HepG2 (cell line): ENCODE results near the gene CAMTA1. TPM values are rescaled to one million over a fixed set of nuclear protein-coding genes. Genes with fewer than 3 reads are reported as not detected.
A peak's percentile ranks its signal among the peaks of the same experiment; 100 is the strongest.

Experiments used
- ADNP ChIP-seq: sonication (generic); formaldehyde crosslinking; IDR thresholded peaks from 2 replicates; pipeline ENCODE4 v1.4.0; 2020; ENCODE audit warnings: missing genetic modification reagents
- EED ChIP-seq: sonication (generic); formaldehyde crosslinking; IDR thresholded peaks from 2 replicates; pipeline ENCODE4 v1.5.0; 2020; ENCODE audit warnings: mild to moderate bottlenecking, missing genetic modification reagents
- FUBP1 ChIP-seq: sonication (generic); formaldehyde crosslinking; IDR thresholded peaks from 2 replicates; pipeline ENCODE4 v1.5.1; 2020; ENCODE audit warnings: missing genetic modification reagents, mild to moderate bottlenecking, borderline replicate concordance
- GTF2F1 ChIP-seq: fragments of 150-350 bp; IDR thresholded peaks from 2 replicates; pipeline ENCODE4 v1.6.1; 2014; ENCODE audit warnings: low read length
- JUNB ChIP-seq: sonication (generic); formaldehyde crosslinking; IDR thresholded peaks from 2 replicates; pipeline ENCODE4 v1.8.0; 2022; ENCODE audit warnings: missing genetic modification reagents, mild to moderate bottlenecking, borderline replicate concordance
- MYNN ChIP-seq: sonication (generic); formaldehyde crosslinking; IDR thresholded peaks from 2 replicates; pipeline ENCODE4 v1.4.0; 2020; ENCODE audit warnings: mild to moderate bottlenecking, low read depth, missing genetic modification reagents
- RAD21 ChIP-seq: fragments of 450-650 bp; formaldehyde crosslinking; IDR thresholded peaks from 2 replicates; pipeline ENCODE4 v1.5.0; 2020; ENCODE audit warnings: mild to moderate bottlenecking
- RARG ChIP-seq: sonication (generic); formaldehyde crosslinking; IDR thresholded peaks from 2 replicates; pipeline ENCODE4 v1.4.0; 2020; ENCODE audit warnings: low read depth, mild to moderate bottlenecking, missing genetic modification reagents
- RBFOX2 ChIP-seq: fragments of 200-400 bp; formaldehyde crosslinking; IDR thresholded peaks from 2 replicates; pipeline ENCODE4 v1.6.1; 2017; ENCODE audit warnings: low read depth, mild to moderate bottlenecking, low read length
- RCOR2 ChIP-seq: IDR thresholded peaks from 2 replicates; pipeline ENCODE4 v1.6.1; 2016; ENCODE audit warnings: missing biosample characterization, missing genetic modification reagents
- SIX1 ChIP-seq: sonication (generic); formaldehyde crosslinking; IDR thresholded peaks from 2 replicates; pipeline ENCODE4 v1.4.0; 2020; ENCODE audit warnings: missing genetic modification reagents, borderline replicate concordance
- SMAD9 ChIP-seq: sonication (generic); formaldehyde crosslinking; IDR thresholded peaks from 2 replicates; pipeline ENCODE4 v1.5.1; 2020; ENCODE audit warnings: mild to moderate bottlenecking, missing genetic modification reagents
- SRSF4 ChIP-seq: fragments of 200-400 bp; formaldehyde crosslinking; IDR thresholded peaks from one replicate; pipeline ENCODE4 v1.6.1; 2018; ENCODE audit warnings: mild to moderate bottlenecking, low read depth, low read length, moderate library complexity; ENCODE audit not compliant: poor library complexity, severe bottlenecking
- ZNF264 ChIP-seq: sonication (generic); formaldehyde crosslinking; IDR thresholded peaks from 2 replicates; pipeline ENCODE4 v1.4.0; 2020; ENCODE audit warnings: missing genetic modification reagents
- ZNF607 ChIP-seq: sonication (generic); formaldehyde crosslinking; IDR thresholded peaks from 2 replicates; pipeline ENCODE4 v1.5.1; 2020; ENCODE audit warnings: missing genetic modification reagents, mild to moderate bottlenecking, borderline replicate concordance
- ZNF616 ChIP-seq: sonication (generic); formaldehyde crosslinking; IDR thresholded peaks from 2 replicates; pipeline ENCODE4 v1.5.0; 2020; ENCODE audit warnings: low read depth, mild to moderate bottlenecking, missing genetic modification reagents
- ZNF766 ChIP-seq: sonication (generic); formaldehyde crosslinking; IDR thresholded peaks from 2 replicates; pipeline ENCODE4 v1.5.0; 2020; ENCODE audit warnings: missing genetic modification reagents, borderline replicate concordance
- polyA plus RNA-seq, 8 experiments: library from polyadenylated mRNA; depleted of rRNA in 3 of 8; stranded (reverse) in 7 of 8; unstranded in 1 of 8; fragments of >200 nt; fragmentation: Illumina TruSeq in 4 of 8; extraction: Trizol in 4 of 8; gene quantifications; 2 replicates each; pipeline versions ENCODE4 v1.2.1 to v1.2.3, GENCODE V29; 2011 to 2016; ENCODE audit warnings: low read depth in 4 of 8, missing spikeins in 1 of 8, mixed read lengths in 1 of 8; ENCODE audit not compliant: insufficient read depth in 1 of 8
- total RNA-seq, 5 experiments: library from RNA; depleted of rRNA; stranded (reverse); fragments of >200 nt; fragmentation: Illumina TruSeq; extraction: Trizol; gene quantifications; 2 replicates each; pipeline ENCODE4 v1.2.3, GENCODE V29; 2016; ENCODE audit warnings: low read depth in 1 of 5
- TF ChIP-seq, protein P1 (sequence below): sonication (generic); formaldehyde crosslinking; IDR thresholded peaks from 2 replicates; pipeline ENCODE4 v1.4.0; 2020; ENCODE audit warnings: missing genetic modification reagents
- TF ChIP-seq, protein P2 (sequence below): fragments of 450-650 bp; IDR thresholded peaks from 2 replicates; pipeline ENCODE4 v1.6.1; 2016
- TF ChIP-seq, protein P3 (sequence below): sonication (generic); formaldehyde crosslinking; conservative IDR thresholded peaks from 2 replicates; pipeline ENCODE4 v1.4.0; 2020; ENCODE audit warnings: mild to moderate bottlenecking, missing genetic modification reagents, moderate library complexity

Gene CAMTA1
- total and polyA plus RNA-seq, 2 of the 13 experiments (the other 11 are each of a cell fraction or from before 2014, with no cell fraction given) = 25.0 to 36.4 TPM

- TF ChIP-seq JUNB (CRISPR knock-in tag) (no peak), ZNF766 (CRISPR knock-in tag) (no peak), EED (CRISPR knock-in tag) (no peak), ZNF616 (peak; percentile 58; the same call in 1 of the 2 replicates), FUBP1 (no peak), RBFOX2 (peak; percentile 95), ADNP (CRISPR knock-in tag) (no peak), SMAD9 (CRISPR knock-in tag) (no peak), SRSF4 (no peak), ZNF607 (CRISPR knock-in tag) (0 out of 2 replicates have a peak, but pooled peaks have one; percentile 75), RARG (CRISPR knock-in tag) (no peak), RCOR2 (CRISPR knock-in tag) (no peak), ZNF264 (CRISPR knock-in tag) (no peak), SIX1 (no peak), RAD21 (CRISPR knock-in tag) (no peak), MYNN (CRISPR knock-in tag) (no peak), GTF2F1 (no peak)
- TF ChIP-seq, protein P1, sequence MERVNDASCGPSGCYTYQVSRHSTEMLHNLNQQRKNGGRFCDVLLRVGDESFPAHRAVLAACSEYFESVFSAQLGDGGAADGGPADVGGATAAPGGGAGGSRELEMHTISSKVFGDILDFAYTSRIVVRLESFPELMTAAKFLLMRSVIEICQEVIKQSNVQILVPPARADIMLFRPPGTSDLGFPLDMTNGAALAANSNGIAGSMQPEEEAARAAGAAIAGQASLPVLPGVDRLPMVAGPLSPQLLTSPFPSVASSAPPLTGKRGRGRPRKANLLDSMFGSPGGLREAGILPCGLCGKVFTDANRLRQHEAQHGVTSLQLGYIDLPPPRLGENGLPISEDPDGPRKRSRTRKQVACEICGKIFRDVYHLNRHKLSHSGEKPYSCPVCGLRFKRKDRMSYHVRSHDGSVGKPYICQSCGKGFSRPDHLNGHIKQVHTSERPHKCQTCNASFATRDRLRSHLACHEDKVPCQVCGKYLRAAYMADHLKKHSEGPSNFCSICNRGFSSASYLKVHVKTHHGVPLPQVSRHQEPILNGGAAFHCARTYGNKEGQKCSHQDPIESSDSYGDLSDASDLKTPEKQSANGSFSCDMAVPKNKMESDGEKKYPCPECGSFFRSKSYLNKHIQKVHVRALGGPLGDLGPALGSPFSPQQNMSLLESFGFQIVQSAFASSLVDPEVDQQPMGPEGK (CRISPR knock-in tag) = peak; percentile 87
- TF ChIP-seq, protein P2, sequence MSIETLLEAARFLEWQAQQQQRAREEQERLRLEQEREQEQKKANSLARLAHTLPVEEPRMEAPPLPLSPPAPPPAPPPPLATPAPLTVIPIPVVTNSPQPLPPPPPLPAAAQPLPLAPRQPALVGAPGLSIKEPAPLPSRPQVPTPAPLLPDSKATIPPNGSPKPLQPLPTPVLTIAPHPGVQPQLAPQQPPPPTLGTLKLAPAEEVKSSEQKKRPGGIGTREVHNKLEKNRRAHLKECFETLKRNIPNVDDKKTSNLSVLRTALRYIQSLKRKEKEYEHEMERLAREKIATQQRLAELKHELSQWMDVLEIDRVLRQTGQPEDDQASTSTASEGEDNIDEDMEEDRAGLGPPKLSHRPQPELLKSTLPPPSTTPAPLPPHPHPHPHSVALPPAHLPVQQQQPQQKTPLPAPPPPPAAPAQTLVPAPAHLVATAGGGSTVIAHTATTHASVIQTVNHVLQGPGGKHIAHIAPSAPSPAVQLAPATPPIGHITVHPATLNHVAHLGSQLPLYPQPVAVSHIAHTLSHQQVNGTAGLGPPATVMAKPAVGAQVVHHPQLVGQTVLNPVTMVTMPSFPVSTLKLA = peak; percentile 28; the same call in 1 of the 2 replicates
- TF ChIP-seq, protein P3, sequence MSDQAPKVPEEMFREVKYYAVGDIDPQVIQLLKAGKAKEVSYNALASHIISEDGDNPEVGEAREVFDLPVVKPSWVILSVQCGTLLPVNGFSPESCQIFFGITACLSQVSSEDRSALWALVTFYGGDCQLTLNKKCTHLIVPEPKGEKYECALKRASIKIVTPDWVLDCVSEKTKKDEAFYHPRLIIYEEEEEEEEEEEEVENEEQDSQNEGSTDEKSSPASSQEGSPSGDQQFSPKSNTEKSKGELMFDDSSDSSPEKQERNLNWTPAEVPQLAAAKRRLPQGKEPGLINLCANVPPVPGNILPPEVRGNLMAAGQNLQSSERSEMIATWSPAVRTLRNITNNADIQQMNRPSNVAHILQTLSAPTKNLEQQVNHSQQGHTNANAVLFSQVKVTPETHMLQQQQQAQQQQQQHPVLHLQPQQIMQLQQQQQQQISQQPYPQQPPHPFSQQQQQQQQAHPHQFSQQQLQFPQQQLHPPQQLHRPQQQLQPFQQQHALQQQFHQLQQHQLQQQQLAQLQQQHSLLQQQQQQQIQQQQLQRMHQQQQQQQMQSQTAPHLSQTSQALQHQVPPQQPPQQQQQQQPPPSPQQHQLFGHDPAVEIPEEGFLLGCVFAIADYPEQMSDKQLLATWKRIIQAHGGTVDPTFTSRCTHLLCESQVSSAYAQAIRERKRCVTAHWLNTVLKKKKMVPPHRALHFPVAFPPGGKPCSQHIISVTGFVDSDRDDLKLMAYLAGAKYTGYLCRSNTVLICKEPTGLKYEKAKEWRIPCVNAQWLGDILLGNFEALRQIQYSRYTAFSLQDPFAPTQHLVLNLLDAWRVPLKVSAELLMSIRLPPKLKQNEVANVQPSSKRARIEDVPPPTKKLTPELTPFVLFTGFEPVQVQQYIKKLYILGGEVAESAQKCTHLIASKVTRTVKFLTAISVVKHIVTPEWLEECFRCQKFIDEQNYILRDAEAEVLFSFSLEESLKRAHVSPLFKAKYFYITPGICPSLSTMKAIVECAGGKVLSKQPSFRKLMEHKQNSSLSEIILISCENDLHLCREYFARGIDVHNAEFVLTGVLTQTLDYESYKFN (CRISPR knock-in tag) = no peak
Measured at GRCh38 chr1:7770997-7771822, 986.0 kb downstream of the CAMTA1 start, which contains the start of gene VAMP3 (continued).
